ENCODE measurements around the gene PDPR. TPM values are rescaled to one million over a fixed set of nuclear protein-coding genes. Genes with fewer than 3 reads are reported as not detected.
A peak's percentile ranks its signal among the peaks of the same experiment; 100 is the strongest.
"Not testable (repeated sequence)": the region's sequence is repeated elsewhere in the genome, so short reads cannot be mapped to it uniquely, and the experiment has no call there.

Gene PDPR
- polyA plus RNA-seq, 1 donor from 2014 or later = 12.3 TPM

GRCh38 chr16:70065746-70066658, 48.1 kb upstream of the PDPR start:
- not testable (repeated sequence) for H3K27me3 ChIP-seq (ENCODE audit: insufficient read depth, low read depth, low read length); H3K9me3 ChIP-seq (ENCODE audit: low read length); H3K4me2 ChIP-seq (ENCODE audit: low read length); H2AFZ ChIP-seq (ENCODE audit: low read depth, low read length); H3F3A ChIP-seq (ENCODE audit: insufficient read depth, low read length, poor library complexity, severe bottlenecking); H3K9me2 ChIP-seq (ENCODE audit: insufficient read depth, low read length); H3K79me2 ChIP-seq (replicated peaks; ENCODE audit: insufficient read depth, low read length); H3K36me3 ChIP-seq (ENCODE audit: insufficient read depth, low read length); H4K20me1 ChIP-seq (ENCODE audit: insufficient read depth)
- H3K9ac ChIP-seq (ENCODE audit: low read length) = peak overlapping the region; percentile 72
- TF ChIP-seq POLR2AphosphoS5 (IDR thresholded peaks at IDR 0.05) (peak; percentile 49), MXI1 (conservative IDR thresholded peaks at IDR 0.05; ENCODE audit: poor library complexity, severe bottlenecking) (peak; percentile 59), REST (IDR thresholded peaks at IDR 0.05; ENCODE audit: borderline replicate concordance) (peak; percentile 26)
- peak overlapping the region; percentile 70 for H3K4me3 ChIP-seq (ENCODE audit: low read length)
- H3K27ac ChIP-seq (ENCODE audit: low read length) = peak overlapping the region; percentile 62

- H3K9ac ChIP-seq (ENCODE audit: low read length); H3K4me3 ChIP-seq (ENCODE audit: low read length): not testable (repeated sequence)
These were observed 47.4 kb upstream of the PDPR start for GRCh38 chr16:70066751-70067150.

GRCh38 chr16:70079081-70079480, 35.1 kb upstream of the PDPR start:
- H4K20me1 ChIP-seq (ENCODE audit: insufficient read depth); H3K27ac ChIP-seq (ENCODE audit: low read length); H3K27me3 ChIP-seq (ENCODE audit: insufficient read depth, low read depth, low read length); H3K9ac ChIP-seq (ENCODE audit: low read length); H3F3A ChIP-seq (ENCODE audit: insufficient read depth, low read length, poor library complexity, severe bottlenecking); H3K4me3 ChIP-seq (ENCODE audit: low read length); H3K9me2 ChIP-seq (ENCODE audit: insufficient read depth, low read length); H3K79me2 ChIP-seq (replicated peaks; ENCODE audit: insufficient read depth, low read length); H3K9me3 ChIP-seq (ENCODE audit: low read length); H3K36me3 ChIP-seq (ENCODE audit: insufficient read depth, low read length); H3K4me2 ChIP-seq (ENCODE audit: low read length); H2AFZ ChIP-seq (ENCODE audit: low read depth, low read length): not testable (repeated sequence)

More at GRCh38 chr16:70066751-70067150, 47.4 kb upstream of the PDPR start:
- H4K20me1 ChIP-seq (ENCODE audit: insufficient read depth); H3K27ac ChIP-seq (ENCODE audit: low read length); H3K79me2 ChIP-seq (replicated peaks; ENCODE audit: insufficient read depth, low read length); H3K27me3 ChIP-seq (ENCODE audit: insufficient read depth, low read depth, low read length); H3K9me3 ChIP-seq (ENCODE audit: low read length); H3F3A ChIP-seq (ENCODE audit: insufficient read depth, low read length, poor library complexity, severe bottlenecking); H3K36me3 ChIP-seq (ENCODE audit: insufficient read depth, low read length); H3K4me2 ChIP-seq (ENCODE audit: low read length); H3K9me2 ChIP-seq (ENCODE audit: insufficient read depth, low read length); H2AFZ ChIP-seq (ENCODE audit: low read depth, low read length): not testable (repeated sequence)

- H3K9me2 ChIP-seq (ENCODE audit: insufficient read depth, low read length); H3K79me2 ChIP-seq (replicated peaks; ENCODE audit: insufficient read depth, low read length); H3K27me3 ChIP-seq (ENCODE audit: insufficient read depth, low read depth, low read length); H3K4me2 ChIP-seq (ENCODE audit: low read length); H4K20me1 ChIP-seq (ENCODE audit: insufficient read depth); H3F3A ChIP-seq (ENCODE audit: insufficient read depth, low read length, poor library complexity, severe bottlenecking); H3K9ac ChIP-seq (ENCODE audit: low read length); H3K9me3 ChIP-seq (ENCODE audit: low read length); H3K4me3 ChIP-seq (ENCODE audit: low read length); H3K27ac ChIP-seq (ENCODE audit: low read length); H3K36me3 ChIP-seq (ENCODE audit: insufficient read depth, low read length); H2AFZ ChIP-seq (ENCODE audit: low read depth, low read length): not testable (repeated sequence)
These were observed 32.9 kb upstream of the PDPR start for GRCh38 chr16:70081219-70081618.

GRCh38 chr16:70083931-70084330, 30.2 kb upstream of the PDPR start:
- not testable (repeated sequence) for H3F3A ChIP-seq (ENCODE audit: insufficient read depth, low read length, poor library complexity, severe bottlenecking); H3K27me3 ChIP-seq (ENCODE audit: insufficient read depth, low read depth, low read length); H3K9me3 ChIP-seq (ENCODE audit: low read length); H3K4me3 ChIP-seq (ENCODE audit: low read length); H3K9me2 ChIP-seq (ENCODE audit: insufficient read depth, low read length); H2AFZ ChIP-seq (ENCODE audit: low read depth, low read length); H3K4me2 ChIP-seq (ENCODE audit: low read length); H3K27ac ChIP-seq (ENCODE audit: low read length); H3K36me3 ChIP-seq (ENCODE audit: insufficient read depth, low read length); H3K9ac ChIP-seq (ENCODE audit: low read length); H4K20me1 ChIP-seq (ENCODE audit: insufficient read depth); H3K79me2 ChIP-seq (replicated peaks; ENCODE audit: insufficient read depth, low read length)

GRCh38 chr16:70088160-70088559, 26.0 kb upstream of the PDPR start:
- H3K36me3 ChIP-seq (ENCODE audit: insufficient read depth, low read length); H3K9me2 ChIP-seq (ENCODE audit: insufficient read depth, low read length); H3K4me3 ChIP-seq (ENCODE audit: low read length); H3K79me2 ChIP-seq (replicated peaks; ENCODE audit: insufficient read depth, low read length); H2AFZ ChIP-seq (ENCODE audit: low read depth, low read length); H3K9me3 ChIP-seq (ENCODE audit: low read length); H3K27me3 ChIP-seq (ENCODE audit: insufficient read depth, low read depth, low read length); H3K27ac ChIP-seq (ENCODE audit: low read length); H3K4me2 ChIP-seq (ENCODE audit: low read length); H3F3A ChIP-seq (ENCODE audit: insufficient read depth, low read length, poor library complexity, severe bottlenecking); H4K20me1 ChIP-seq (ENCODE audit: insufficient read depth); H3K9ac ChIP-seq (ENCODE audit: low read length): not testable (repeated sequence)

Data from neural cell (in vitro differentiated cells).